HG03565 (cell line): Measurements from ENCODE around the gene PSMD1.

ENCODE experiments used
- ATAC-seq: cut with Tn5 transposase; IDR thresholded peaks from one replicate; pipeline ENCODE4 v1.9.1; 2021; ENCODE audit warnings: mild to moderate bottlenecking, moderate library complexity; ENCODE audit not compliant: unreplicated experiment

The PSMD1 gene

GRCh38 chr2:231034291-231034882 is 22.3 kb upstream of the PSMD1 start:
- no peak for ATAC-seq

GRCh38 chr2:231036131-231036530 is 20.5 kb upstream of the PSMD1 start:
- no peak for ATAC-seq

GRCh38 chr2:231036578-231037106 is 20.0 kb upstream of the PSMD1 start:
- ATAC-seq: no peak

- ATAC-seq: no peak
These were observed 19.4 kb upstream of the PSMD1 start, which contains the start of gene C2orf72 for GRCh38 chr2:231037202-231037730. C2orf72 (plus strand) TSS chr2:231037523; CDS start chr2:231037566, 43 bp downstream.

- ATAC-seq: no peak
These were observed 18.8 kb upstream of the PSMD1 start for GRCh38 chr2:231037731-231038482.

GRCh38 chr2:231038483-231039293 is 18.0 kb upstream of the PSMD1 start:
- ATAC-seq: no peak

GRCh38 chr2:231039294-231039664 is 17.4 kb upstream of the PSMD1 start:
- no peak for ATAC-seq

GRCh38 chr2:231039821-231040364 is 16.8 kb upstream of the PSMD1 start:
- ATAC-seq: no peak

GRCh38 chr2:231041061-231041689 is 15.5 kb upstream of the PSMD1 start:
- ATAC-seq: no peak

GRCh38 chr2:231043796-231044195 is 12.9 kb upstream of the PSMD1 start:
- ATAC-seq: no peak

- ATAC-seq: no peak
These were observed 9.8 kb upstream of the PSMD1 start for GRCh38 chr2:231046916-231047273.

- ATAC-seq: no peak
These were observed 9.3 kb upstream of the PSMD1 start for GRCh38 chr2:231047274-231047922.

- no peak for ATAC-seq
These were observed 8.4 kb upstream of the PSMD1 start for GRCh38 chr2:231047923-231048915.

GRCh38 chr2:231049286-231050017 is 7.2 kb upstream of the PSMD1 start:
- ATAC-seq: no peak

GRCh38 chr2:231050018-231050901 is 6.4 kb upstream of the PSMD1 start:
- no peak for ATAC-seq

GRCh38 chr2:231051116-231051515 is 5.6 kb upstream of the PSMD1 start:
- ATAC-seq: no peak
